Cerebellar nuclear complex (tissue), 1 donor: ENCODE data around the gene ALOX5.
"Not testable (repeated sequence)": the region's sequence is repeated elsewhere in the genome, so short reads cannot be mapped to it uniquely, and the experiment has no call there.

Source experiments
- DNase-seq, 2 experiments: peaks; one replicate each; lab custom pipeline; 2025; lab: John Stamatoyannopoulos, UW

Gene ALOX5

DNA sequence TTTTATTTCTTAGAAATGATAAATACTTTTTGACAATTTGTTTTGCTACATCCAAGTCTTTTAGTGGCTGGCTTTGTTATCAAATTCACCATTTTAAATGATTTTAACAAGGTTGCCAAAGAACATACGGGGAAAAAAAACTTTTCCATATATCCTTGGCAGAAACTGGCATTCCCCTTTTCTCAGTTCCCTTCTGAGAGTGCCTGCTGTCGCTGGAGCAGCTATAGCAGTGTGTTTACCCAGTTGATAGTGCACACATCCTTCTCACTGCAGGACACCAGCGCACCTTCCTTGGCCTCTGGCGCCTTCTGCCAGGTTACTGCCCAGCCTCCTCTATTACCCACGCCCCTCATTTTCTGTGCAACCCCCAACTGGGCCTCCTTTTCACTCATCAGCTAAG, 94.1 kb downstream of the ALOX5 start:
- DNase-seq: no peak

DNA sequence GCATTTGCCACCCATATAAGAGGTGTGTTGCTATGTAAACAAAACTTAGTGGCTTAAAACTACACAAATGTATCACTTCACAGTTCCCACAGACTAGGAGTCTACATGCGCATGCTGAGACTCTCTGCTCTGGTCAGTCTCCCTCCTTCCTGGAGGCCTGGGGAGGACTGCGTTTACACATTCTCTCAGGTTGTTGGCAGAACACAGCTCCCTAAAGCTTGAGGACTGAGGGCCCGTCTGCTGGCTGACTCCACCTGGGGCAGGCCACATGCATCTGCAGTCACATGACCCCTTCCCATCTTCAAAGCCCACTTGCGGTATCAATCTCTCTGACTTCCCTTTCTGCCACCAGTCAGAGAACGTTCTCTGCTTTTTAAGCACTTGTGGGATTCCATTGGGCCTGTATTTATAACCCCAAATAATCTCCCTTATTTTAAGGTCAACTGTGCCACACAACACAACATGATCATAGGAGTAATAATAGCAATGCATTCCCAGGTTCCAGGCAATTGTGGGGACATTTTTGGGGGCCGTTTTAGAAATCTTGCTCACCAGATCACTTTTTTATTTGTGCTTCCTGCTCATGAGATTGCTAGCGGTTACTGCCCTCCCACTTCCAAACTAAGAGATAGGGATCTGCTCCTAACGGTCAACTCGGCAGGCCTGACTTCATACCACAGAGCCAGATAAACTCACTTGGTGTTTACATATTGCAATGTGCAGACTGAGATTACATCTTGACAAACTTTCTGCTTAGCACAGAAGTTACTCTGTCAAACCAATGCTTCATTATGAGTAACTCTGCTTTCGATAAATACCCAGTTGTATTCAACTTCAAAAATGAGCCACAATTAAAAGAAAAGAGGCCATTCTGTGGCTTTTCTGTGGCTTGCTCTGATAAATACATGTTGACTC, 96.3 kb downstream of the ALOX5 start:
- DNase-seq: no peak

DNA sequence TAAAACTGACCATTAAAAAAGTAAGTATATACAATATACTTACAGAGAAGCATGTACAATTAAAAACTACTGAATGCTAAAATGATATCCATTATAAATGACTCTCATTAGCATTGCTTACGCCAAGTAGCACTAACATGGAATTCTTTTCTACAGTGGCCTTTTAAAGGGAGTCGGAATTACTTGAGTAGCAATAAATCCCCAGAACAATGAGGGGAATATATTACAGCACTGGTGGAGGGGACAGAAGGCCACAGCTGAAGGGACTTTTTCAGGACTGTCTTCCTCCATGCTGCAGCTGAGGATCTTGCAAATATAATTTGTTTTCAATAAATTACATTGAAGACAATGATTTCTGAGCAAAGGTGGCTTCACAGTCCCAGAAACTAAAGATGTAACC, 97.0 kb downstream of the ALOX5 start:
- DNase-seq: no peak

DNA sequence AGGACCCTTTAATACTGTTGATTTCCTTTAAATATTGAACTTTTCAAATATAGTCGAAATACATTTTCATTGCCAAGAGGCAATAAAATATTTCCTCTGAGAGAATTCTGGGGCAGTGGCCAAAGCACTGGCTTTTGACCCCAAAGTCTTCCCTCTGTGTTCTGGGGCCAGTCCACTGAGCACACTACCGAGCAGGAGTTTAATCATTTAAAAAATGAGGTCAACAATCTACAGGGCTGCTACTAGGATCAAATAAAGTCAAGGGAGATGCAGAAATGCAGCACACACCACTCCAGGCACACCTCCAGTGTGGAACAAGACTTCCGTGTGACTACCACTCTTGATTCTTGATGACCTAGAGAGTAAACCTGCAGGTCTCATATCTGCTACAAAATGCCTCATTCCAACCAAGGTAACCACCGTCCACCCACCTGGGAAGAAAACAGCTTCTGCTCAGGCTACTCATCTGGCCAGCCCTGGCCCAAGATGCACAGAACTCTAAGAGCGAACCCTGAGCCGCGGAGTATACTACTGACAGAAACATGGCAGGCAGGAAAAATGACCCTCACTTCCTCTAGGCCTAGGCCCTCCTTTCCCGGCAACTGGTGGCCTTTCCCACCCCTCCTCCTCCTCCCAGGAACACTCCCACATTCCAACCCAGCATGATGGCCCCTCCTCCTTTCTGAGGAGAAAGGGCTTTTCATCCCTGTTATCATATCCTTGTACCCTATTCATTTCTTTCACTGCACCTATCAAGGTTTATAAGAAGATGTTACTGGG, 97.7 kb downstream of the ALOX5 start:
- DNase-seq: no peak

DNA sequence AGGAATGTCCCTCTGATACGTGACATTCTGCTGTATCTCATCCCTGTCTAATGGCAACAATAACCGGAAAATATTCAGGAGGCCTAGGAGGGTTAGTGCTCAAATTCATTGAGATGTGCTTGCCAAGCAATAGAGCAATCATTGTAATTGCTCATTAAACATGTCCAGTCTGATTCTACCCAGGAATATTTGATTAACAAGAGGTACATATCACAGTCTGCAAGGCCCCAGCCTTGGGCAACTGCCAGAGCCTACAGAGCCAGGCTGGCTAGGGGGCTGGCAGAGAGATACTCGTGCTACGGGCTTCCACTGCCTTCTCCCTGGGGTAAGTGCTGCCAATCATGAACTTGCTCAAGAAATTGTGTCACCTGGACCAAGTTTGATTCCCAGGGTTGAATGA, 99.1 kb downstream of the ALOX5 start:
- DNase-seq: peak in 1 of 2 experiments; percentile 32

DNA sequence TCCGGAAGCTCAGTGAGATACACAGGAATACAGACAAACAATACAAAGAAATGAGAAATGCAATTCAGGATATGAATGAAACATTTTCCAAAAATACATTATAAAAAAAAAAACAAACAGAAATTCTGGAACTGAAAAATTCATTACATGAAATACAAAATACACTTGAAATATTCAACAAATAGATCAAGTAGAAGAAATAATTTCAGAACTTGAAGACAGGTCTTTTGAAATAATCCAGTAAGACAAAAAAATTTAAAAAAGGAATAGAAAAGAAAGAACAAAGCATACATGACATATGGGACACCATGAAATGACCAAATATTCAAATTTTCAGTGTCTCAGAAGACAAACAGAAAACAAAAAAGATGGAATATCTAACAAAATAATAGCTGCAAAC, 102.5 kb downstream of the ALOX5 start:
- no peak for DNase-seq

DNA sequence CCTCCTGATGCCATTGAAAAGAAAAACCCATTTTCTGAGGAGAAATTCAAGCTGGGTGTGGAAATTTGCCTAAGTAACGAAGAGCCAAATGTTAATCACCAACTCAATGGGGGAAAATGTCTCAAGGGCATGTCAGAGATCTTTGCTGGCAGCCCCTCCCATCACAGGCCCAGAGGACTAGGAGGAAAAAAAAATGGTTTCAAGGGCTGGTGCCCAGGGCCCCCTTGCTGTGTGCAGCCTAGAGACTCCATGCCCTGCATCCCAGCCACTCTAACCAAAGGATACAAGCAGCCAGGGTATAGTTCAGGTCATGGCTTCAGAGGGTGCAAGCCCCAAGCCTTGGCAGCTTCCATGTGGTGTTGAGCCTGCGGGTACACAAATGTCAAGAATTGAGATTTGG, 106.3 kb downstream of the ALOX5 start:
- no peak for DNase-seq

DNA sequence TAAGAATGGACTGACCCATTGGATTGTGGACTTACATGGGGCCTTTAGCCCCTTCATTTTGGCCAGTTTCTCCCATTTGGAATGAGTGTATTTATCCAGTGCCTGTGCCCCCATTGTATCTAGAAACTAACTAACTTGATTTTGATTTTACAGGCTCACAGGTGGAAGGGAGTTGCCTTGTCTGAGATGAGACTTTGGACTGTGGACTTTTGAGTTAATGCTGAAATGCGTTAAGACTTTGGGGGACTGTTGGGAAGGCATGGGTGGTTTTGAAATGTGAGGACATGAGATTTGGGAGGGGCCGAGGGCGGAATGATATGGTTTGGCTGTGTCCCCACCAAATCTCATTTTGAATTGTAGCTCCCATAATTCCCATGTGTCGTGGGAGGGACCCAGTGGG, 107.1 kb downstream of the ALOX5 start:
- DNase-seq: not testable (repeated sequence)

DNA sequence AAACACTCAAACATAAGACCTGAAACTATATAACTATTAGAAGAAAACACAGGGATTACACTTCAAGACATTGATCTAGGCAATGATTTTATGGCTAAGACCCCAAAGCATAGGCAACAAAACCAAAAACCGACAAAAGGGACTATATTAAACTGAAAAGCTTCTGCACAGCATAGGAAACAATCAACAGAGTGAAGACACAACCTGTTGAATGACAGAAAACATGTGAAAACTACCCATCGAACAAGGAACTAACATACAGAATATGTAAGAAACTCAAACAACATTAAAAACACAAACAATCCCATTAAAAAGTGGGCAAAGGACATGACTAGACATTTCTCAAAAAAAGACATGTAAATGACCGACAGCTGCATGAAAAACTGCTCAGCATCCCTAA, 109.0 kb downstream of the ALOX5 start:
- DNase-seq: no peak

DNA sequence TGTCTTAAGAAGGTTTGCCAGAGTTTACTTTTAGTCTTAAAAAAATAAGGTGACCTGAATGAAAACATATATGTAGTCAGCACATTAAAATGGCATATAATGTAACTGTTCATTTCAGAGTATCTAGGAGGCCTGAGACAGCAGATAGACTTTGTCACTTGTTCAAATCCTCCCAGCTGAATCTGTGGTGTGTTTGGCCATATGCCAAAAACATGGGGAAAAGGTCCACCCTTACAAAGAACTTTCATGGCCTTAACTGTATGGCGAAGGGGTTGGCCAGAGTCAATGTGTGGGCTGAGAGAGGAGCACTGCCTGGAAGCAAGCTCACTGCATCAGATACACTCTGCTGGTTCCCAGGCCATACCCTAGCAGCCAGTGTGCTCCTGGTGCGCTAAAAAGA, 113.7 kb downstream of the ALOX5 start:
- no peak for DNase-seq

DNA sequence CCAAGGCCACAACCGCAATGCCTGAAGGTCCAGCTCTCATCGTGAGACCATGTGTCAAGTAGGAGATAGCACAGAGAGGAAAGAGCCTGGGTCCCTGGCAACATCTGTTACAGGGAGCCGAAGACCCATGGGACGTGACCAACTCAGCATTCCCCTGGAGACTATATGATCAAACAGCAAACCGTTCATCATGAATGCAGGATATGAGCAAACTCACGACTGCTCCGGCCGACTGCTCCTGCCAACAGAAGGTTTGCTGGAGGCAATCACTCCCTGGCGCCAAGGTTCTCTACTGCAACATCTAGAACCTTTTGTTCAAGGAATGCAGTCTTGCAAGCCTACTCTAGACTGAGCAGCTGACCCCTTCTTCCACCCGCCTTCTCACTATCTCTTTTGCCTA, 114.3 kb downstream of the ALOX5 start:
- no peak for DNase-seq

DNA sequence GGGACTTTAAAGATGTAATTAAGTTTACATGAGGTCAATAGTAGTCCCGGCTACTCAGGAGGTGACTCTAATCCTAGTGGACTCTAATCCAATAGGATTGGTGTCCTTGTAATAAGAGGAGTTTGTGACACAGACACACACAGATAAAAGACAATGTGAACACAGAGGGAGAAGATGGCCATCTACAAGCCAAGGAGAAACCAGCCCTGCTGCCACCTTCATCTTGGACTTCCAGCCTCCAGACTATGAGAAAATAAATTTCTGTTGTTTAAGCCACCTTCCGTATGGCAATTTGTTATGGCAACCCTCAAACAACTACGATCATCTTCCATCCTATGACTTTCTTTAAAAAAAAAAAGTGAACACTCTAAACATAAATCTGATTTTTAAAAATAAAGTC, 116.3 kb downstream of the ALOX5 start:
- DNase-seq: no peak

DNA sequence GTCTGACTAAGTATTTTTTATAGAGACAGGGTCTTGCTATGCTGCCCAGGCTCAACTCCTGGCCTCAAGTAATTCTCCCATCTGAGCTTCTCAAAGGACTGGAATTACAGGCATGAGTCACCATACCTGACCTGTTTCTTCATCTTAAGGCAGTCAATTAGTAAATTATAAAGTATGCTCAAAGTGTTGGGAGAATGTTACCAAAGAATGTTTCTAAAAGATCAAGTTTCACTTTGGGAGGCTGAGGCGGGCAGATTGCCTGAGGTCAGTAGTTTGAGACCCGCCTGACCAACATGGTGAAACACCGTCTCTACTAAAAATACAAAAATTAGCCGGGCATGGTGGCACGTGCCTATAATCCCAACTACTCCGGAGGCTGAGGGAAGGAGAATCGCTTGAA, 117.0 kb downstream of the ALOX5 start:
- no peak for DNase-seq
